Tibial nerve (tissue), 4 donors: ENCODE results near the gene USP17L25. TPM values are rescaled to one million over a fixed set of nuclear protein-coding genes. Genes with fewer than 3 reads are reported as not detected.

ENCODE experiments used
- total RNA-seq, 4 donors: library from RNA; depleted of rRNA; stranded (reverse); fragments of >200 nt; gene quantifications; one replicate each; pipeline ENCODE4 v1.1.0, GENCODE V29; 2016

USP17L25 gene
- total RNA-seq, 4 donors from 2014 or later: not detected

Other genes starting within 250 kb of the USP17L25 start
- not detected for gene FAM90A26, start 159.5 kb upstream of the USP17L25 start, total RNA-seq
- not detected for gene USP17L10, start 119.3 kb upstream of the USP17L25 start, total RNA-seq
- not detected for gene USP17L11, start 114.5 kb upstream of the USP17L25 start, total RNA-seq
- gene USP17L12, start 109.8 kb upstream of the USP17L25 start, total RNA-seq: not detected
- gene USP17L13, start 105.0 kb upstream of the USP17L25 start, total RNA-seq: not detected
- gene USP17L15, start 95.5 kb upstream of the USP17L25 start, total RNA-seq: not detected
- gene USP17L17, start 86.0 kb upstream of the USP17L25 start, total RNA-seq: not detected
- gene USP17L18, start 81.3 kb upstream of the USP17L25 start, total RNA-seq: not detected
- not detected for gene USP17L19, start 76.5 kb upstream of the USP17L25 start, total RNA-seq
- gene USP17L20, start 71.8 kb upstream of the USP17L25 start, total RNA-seq: not detected
- gene USP17L21, start 67.0 kb upstream of the USP17L25 start, total RNA-seq: not detected
- gene USP17L22, start 62.3 kb upstream of the USP17L25 start, total RNA-seq: not detected
- not detected for gene USP17L24, start 4.7 kb upstream of the USP17L25 start, total RNA-seq
- gene USP17L26, start 4.7 kb downstream of the USP17L25 start, total RNA-seq: not detected
- gene USP17L5, start 9.5 kb downstream of the USP17L25 start, total RNA-seq: not detected
- not detected for gene USP17L27, start 14.2 kb downstream of the USP17L25 start, total RNA-seq
- not detected for gene USP17L28, start 19.0 kb downstream of the USP17L25 start, total RNA-seq
- not detected for gene USP17L29, start 23.7 kb downstream of the USP17L25 start, total RNA-seq
- not detected for gene USP17L30, start 33.2 kb downstream of the USP17L25 start, total RNA-seq
- gene DEFB131A, start 114.5 kb downstream of the USP17L25 start, total RNA-seq: not detected